Peyer's patch (tissue), 4 donors: Measurements from ENCODE around the gene B3GALNT2.

Experiments
- CTCF ChIP-seq, 6 experiments: fragments of 450-650 bp in 4 of 6; fragments of 200-600 bp in 2 of 6; sonication (generic) in 1 of 6; IDR thresholded peaks; one replicate each; pipeline ENCODE4 v1.5.1; 2017 to 2019; ENCODE audit warnings: antibody characterized with exemption in 6 of 6, mild to moderate bottlenecking in 3 of 6, moderate library complexity in 1 of 6
- POLR2A ChIP-seq, 2 donors: fragments of 450-650 bp; IDR thresholded peaks; one replicate each; pipeline ENCODE4 v1.5.1; 2017; ENCODE audit warnings: antibody characterized with exemption in 2 of 2, mild to moderate bottlenecking in 2 of 2, moderate library complexity in 2 of 2

DNA sequence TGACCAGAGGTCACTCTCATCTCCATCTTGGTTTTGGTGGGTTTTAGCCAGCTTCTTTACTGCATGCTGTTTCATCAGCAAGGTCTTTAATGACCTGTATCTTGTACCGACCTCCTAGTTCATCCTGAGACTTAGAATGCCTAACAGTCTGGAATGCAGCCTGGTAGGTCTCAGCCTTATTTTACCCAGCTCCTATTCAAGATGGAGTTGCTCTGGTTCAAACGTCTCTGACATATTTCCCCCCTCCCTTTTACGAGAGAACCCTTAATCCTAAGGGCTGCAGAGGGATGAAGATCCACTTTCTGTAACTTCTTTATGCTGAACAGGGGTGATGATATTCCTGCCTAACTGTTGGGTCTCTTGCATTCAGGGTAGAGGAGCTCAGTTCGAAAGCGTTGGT lies 93.8 kb downstream of the B3GALNT2 start:
- no peak for TF ChIP-seq CTCF (IDR thresholded peaks at IDR 0.05)
- TF ChIP-seq POLR2A (IDR thresholded peaks at IDR 0.05) = no peak
